NT2/D1 (cell line): ENCODE measurements around the gene IFT57.

ENCODE experiments used
- SUZ12 ChIP-seq: IDR thresholded peaks from 2 replicates; pipeline ENCODE4 v1.6.1; 2011; ENCODE audit not compliant: insufficient read length, insufficient read depth; ENCODE audit errors: extremely low read depth
- ZNF274 ChIP-seq: IDR thresholded peaks from 2 replicates; pipeline ENCODE4 v1.6.1; 2011; ENCODE audit warnings: mild to moderate bottlenecking, low read depth, low read length

DNA sequence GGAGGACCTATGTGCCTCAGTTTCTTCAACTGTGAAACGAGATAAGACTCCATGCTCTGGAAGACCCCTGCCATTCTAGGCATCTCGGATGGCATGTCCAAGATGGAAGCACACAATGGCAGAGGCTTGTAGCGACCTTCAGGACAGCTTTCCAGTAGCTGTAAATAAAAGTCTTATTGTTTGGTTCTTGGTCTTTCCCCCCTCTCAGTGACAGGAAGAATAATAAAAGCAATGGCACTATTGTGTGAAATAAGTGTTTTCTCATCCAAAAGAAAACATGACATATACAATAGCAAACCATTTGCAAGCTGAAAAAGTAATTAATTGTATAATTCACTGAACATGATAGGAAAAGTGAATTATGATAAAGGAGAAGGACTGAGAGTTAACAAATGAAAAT is 98.9 kb downstream of the IFT57 start:
- TF ChIP-seq ZNF274 (no peak), SUZ12 (no peak)
